Renal pelvis (tissue), 4 donors: Measurements from ENCODE around the gene CRABP2. TPM values are rescaled to one million over a fixed set of nuclear protein-coding genes. Genes with fewer than 3 reads are reported as not detected.

Experiments
- DNase-seq: peaks from one replicate; pipeline ENCODE4 v3.0.0-alpha.2; 2013
- polyA plus RNA-seq, 3 donors: library from polyadenylated mRNA; unstranded; fragments of 120-200 nt; gene quantifications; one replicate each; pipeline ENCODE4 v1.2.1, GENCODE V29; 2013; ENCODE audit not compliant: insufficient read length in 3 of 3

Gene CRABP2
- polyA plus RNA-seq, 3 donors: 68.5 to 113 (median 93.8) TPM

- DNase-seq: no peak
Measured at GRCh38 chr1:156658496-156658895, 46.9 kb downstream of the CRABP2 start.

GRCh38 chr1:156657741-156658319 lies 47.6 kb downstream of the CRABP2 start:
- DNase-seq: no peak

- DNase-seq: no peak
Measured at GRCh38 chr1:156656806-156657740, 48.3 kb downstream of the CRABP2 start.

GRCh38 chr1:156655904-156656516 lies 49.4 kb downstream of the CRABP2 start:
- no peak for DNase-seq

GRCh38 chr1:156655151-156655903 lies 50.1 kb downstream of the CRABP2 start:
- DNase-seq: no peak

- DNase-seq: no peak
Measured at GRCh38 chr1:156654700-156655099, 50.7 kb downstream of the CRABP2 start.

GRCh38 chr1:156652992-156653355 lies 52.4 kb downstream of the CRABP2 start:
- DNase-seq: no peak

GRCh38 chr1:156652131-156652991 lies 53.0 kb downstream of the CRABP2 start:
- peak; percentile 75 for DNase-seq

Other genes starting within 250 kb of the CRABP2 start
- 10 to 100 TPM; 25.9 to 29.3 (median 26.8) TPM for gene MEF2D, start 204.8 kb downstream of the CRABP2 start, polyA plus RNA-seq
- gene IQGAP3, start 133.0 kb downstream of the CRABP2 start, polyA plus RNA-seq: 10 to 100 TPM; 14.1 to 17.0 (median 14.8) TPM
- 1 to 10 TPM; 1.0 to 2.2 (median 1.1) TPM for gene TTC24, start 125.9 kb downstream of the CRABP2 start, polyA plus RNA-seq
- 10 to 100 TPM; 71.1 to 83.0 (median 72.8) TPM for gene NAXE, start 113.8 kb downstream of the CRABP2 start, polyA plus RNA-seq
- 10 to 100 TPM; 33.0 to 38.7 (median 36.4) TPM for gene GPATCH4, start 104.1 kb downstream of the CRABP2 start, polyA plus RNA-seq
- under 1 TPM; 0.13 to 0.71 (median 0.64) TPM for gene HAPLN2, start 86.2 kb downstream of the CRABP2 start, polyA plus RNA-seq
- gene BCAN, start 63.5 kb downstream of the CRABP2 start, polyA plus RNA-seq: 1 to 10 TPM in 1 of 3 donors, under 1 TPM in 2; 0.18 to 2.2 (median 0.26) TPM
- gene NES, start 28.2 kb downstream of the CRABP2 start, polyA plus RNA-seq: 100 to 1,000 TPM; 148 to 171 (median 156) TPM
- gene METTL25B, start 22.9 kb upstream of the CRABP2 start, polyA plus RNA-seq: 10 to 100 TPM; 28.6 to 51.8 (median 39.2) TPM
- 10 to 100 TPM; 33.1 to 44.6 (median 39.7) TPM for gene ISG20L2, start 23.2 kb upstream of the CRABP2 start, polyA plus RNA-seq
- gene MRPL24, start 35.5 kb upstream of the CRABP2 start, polyA plus RNA-seq: 10 to 100 TPM; 69.0 to 76.6 (median 74.0) TPM
- gene HDGF, start 46.1 kb upstream of the CRABP2 start, polyA plus RNA-seq: 100 to 1,000 TPM; 267 to 298 (median 284) TPM
- 100 to 1,000 TPM; 108 to 113 (median 113) TPM for gene PRCC, start 62.0 kb upstream of the CRABP2 start, polyA plus RNA-seq
- gene SH2D2A, start 111.3 kb upstream of the CRABP2 start, polyA plus RNA-seq: under 1 TPM; 0.65 to 0.99 (median 0.91) TPM
- 1 to 10 TPM; 1.6 to 3.0 (median 2.0) TPM for gene INSRR, start 153.5 kb upstream of the CRABP2 start, polyA plus RNA-seq
- gene NTRK1, start 155.3 kb upstream of the CRABP2 start, polyA plus RNA-seq: 1 to 10 TPM; 1.3 to 2.0 (median 1.3) TPM
- 10 to 100 TPM; 17.8 to 22.3 (median 22.1) TPM for gene PEAR1, start 188.1 kb upstream of the CRABP2 start, polyA plus RNA-seq
- 1 to 10 TPM in 1 of 3 donors, under 1 TPM in 2; 0.38 to 1.1 (median 0.96) TPM for gene LRRC71, start 215.0 kb upstream of the CRABP2 start, polyA plus RNA-seq